BE2C (cell line): ENCODE results near the gene C17orf107.
A peak's percentile ranks its signal among the peaks of the same experiment; 100 is the strongest.

Source experiments
- DNase-seq: peaks from one replicate; pipeline ENCODE4 v3.0.0-alpha.2; 2020
- H3K27me3 ChIP-seq: fragments of 250-450 bp; sonication (Bioruptor Pico); 2 replicates; pipeline ENCODE4 v1.5.1; 2020; ENCODE audit warnings: mild to moderate bottlenecking
- H3K36me3 ChIP-seq: fragments of 250-450 bp; sonication (Bioruptor Pico); 2 replicates; pipeline ENCODE4 v1.5.1; 2020; ENCODE audit warnings: mild to moderate bottlenecking
- H3K4me1 ChIP-seq: fragments of 250-450 bp; sonication (Bioruptor Pico); 2 replicates; pipeline ENCODE4 v1.5.1; 2020
- H3K4me3 ChIP-seq: 2 replicates; pipeline ENCODE4 v1.5.1; 2011; ENCODE audit warnings: low read depth, low read length
- H3K9me3 ChIP-seq: fragments of 250-450 bp; sonication (Bioruptor Pico); 2 replicates; pipeline ENCODE4 v1.5.1; 2020
- CTCF ChIP-seq: IDR thresholded peaks from 2 replicates; pipeline ENCODE4 v1.5.1; 2012; ENCODE audit warnings: mild to moderate bottlenecking, low read depth, low read length

C17orf107 gene

GRCh38 chr17:4941319-4941610 lies 41.9 kb downstream of the C17orf107 start:
- TF ChIP-seq CTCF, result no peak
- Histone ChIP-seq H3K9me3 (no peaks in the 10 kb centered on the region), H3K4me3 (peak overlapping the region; percentile 86), H3K27me3 (no peaks in the 10 kb centered on the region), H3K4me1 (no peaks in the 10 kb centered on the region; the same call in 1 of the 2 replicates), H3K36me3 (peaks cover 18% of the 10 kb centered on the region)
- DNase-seq, result no peak

- H3K36me3 ChIP-seq, result peaks cover 24% of the 10 kb centered on the region
Measured at GRCh38 chr17:4942760-4943508, 43.6 kb downstream of the C17orf107 start.

GRCh38 chr17:4944163-4944553 lies 44.8 kb downstream of the C17orf107 start:
- no peaks in the 10 kb centered on the region; the same call in 1 of the 2 replicates for H3K4me1 ChIP-seq
- no peak overlapping the region for H3K4me3 ChIP-seq
- no peak for DNase-seq
- peaks cover 24% of the 10 kb centered on the region for H3K36me3 ChIP-seq
- TF ChIP-seq CTCF, result no peak
- H3K9me3 ChIP-seq, result no peaks in the 10 kb centered on the region
- no peaks in the 10 kb centered on the region for H3K27me3 ChIP-seq

More at GRCh38 chr17:4942760-4943508, 43.6 kb downstream of the C17orf107 start:
- Histone ChIP-seq H3K9me3 (no peaks in the 10 kb centered on the region), H3K27me3 (no peaks in the 10 kb centered on the region), H3K4me3 (no peak overlapping the region), H3K4me1 (no peaks in the 10 kb centered on the region; the same call in 1 of the 2 replicates)
- no peak for DNase-seq
- no peak for TF ChIP-seq CTCF

- Histone ChIP-seq H3K36me3 (peaks cover 24% of the 10 kb centered on the region), H3K4me3 (no peak overlapping the region), H3K27me3 (no peaks in the 10 kb centered on the region), H3K4me1 (no peaks in the 10 kb centered on the region; the same call in 1 of the 2 replicates), H3K9me3 (no peaks in the 10 kb centered on the region)
- no peak for TF ChIP-seq CTCF
- DNase-seq, result no peak
Measured at GRCh38 chr17:4944554-4945175, 45.3 kb downstream of the C17orf107 start.

GRCh38 chr17:4945176-4945943 lies 46.0 kb downstream of the C17orf107 start:
- TF ChIP-seq CTCF, result no peak
- H3K9me3 ChIP-seq, result no peaks in the 10 kb centered on the region
- peaks cover 24% of the 10 kb centered on the region for H3K36me3 ChIP-seq
- no peak overlapping the region for H3K4me3 ChIP-seq
- peak; percentile 69 for DNase-seq
- no peaks in the 10 kb centered on the region; the same call in none of the 2 replicates for H3K4me1 ChIP-seq
- H3K27me3 ChIP-seq, result no peaks in the 10 kb centered on the region
